Measurements from ENCODE around the gene R3HDM2.

DNA sequence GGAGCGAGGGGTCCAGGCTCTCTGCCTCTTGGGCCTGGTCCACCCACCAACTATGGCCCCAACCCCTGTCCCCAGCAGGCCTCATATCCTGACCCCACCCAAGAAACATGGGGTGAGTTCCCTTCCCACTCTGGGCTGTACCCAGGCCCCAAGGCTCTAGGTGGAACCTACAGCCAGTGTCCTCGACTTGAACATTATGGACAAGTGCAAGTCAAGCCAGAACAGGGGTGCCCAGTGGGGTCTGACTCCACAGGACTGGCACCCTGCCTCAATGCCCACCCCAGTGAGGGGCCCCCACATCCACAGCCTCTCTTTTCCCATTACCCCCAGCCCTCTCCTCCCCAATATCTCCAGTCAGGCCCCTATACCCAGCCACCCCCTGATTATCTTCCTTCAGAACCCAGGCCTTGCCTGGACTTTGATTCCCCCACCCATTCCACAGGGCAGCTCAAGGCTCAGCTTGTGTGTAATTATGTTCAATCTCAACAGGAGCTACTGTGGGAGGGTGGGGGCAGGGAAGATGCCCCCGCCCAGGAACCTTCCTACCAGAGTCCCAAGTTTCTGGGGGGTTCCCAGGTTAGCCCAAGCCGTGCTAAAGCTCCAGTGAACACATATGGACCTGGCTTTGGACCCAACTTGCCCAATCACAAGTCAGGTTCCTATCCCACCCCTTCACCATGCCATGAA lies 40.3 kb upstream of the R3HDM2 start:
- no peak for TF ChIP-seq POLR2AphosphoS5 (IDR thresholded peaks at IDR 0.05; ENCODE audit: low read depth, low read length)
- TF ChIP-seq, protein P1, sequence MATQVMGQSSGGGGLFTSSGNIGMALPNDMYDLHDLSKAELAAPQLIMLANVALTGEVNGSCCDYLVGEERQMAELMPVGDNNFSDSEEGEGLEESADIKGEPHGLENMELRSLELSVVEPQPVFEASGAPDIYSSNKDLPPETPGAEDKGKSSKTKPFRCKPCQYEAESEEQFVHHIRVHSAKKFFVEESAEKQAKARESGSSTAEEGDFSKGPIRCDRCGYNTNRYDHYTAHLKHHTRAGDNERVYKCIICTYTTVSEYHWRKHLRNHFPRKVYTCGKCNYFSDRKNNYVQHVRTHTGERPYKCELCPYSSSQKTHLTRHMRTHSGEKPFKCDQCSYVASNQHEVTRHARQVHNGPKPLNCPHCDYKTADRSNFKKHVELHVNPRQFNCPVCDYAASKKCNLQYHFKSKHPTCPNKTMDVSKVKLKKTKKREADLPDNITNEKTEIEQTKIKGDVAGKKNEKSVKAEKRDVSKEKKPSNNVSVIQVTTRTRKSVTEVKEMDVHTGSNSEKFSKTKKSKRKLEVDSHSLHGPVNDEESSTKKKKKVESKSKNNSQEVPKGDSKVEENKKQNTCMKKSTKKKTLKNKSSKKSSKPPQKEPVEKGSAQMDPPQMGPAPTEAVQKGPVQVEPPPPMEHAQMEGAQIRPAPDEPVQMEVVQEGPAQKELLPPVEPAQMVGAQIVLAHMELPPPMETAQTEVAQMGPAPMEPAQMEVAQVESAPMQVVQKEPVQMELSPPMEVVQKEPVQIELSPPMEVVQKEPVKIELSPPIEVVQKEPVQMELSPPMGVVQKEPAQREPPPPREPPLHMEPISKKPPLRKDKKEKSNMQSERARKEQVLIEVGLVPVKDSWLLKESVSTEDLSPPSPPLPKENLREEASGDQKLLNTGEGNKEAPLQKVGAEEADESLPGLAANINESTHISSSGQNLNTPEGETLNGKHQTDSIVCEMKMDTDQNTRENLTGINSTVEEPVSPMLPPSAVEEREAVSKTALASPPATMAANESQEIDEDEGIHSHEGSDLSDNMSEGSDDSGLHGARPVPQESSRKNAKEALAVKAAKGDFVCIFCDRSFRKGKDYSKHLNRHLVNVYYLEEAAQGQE (IDR thresholded peaks at IDR 0.05; ENCODE audit: insufficient read depth in 1 of 2, low read depth in 2 of 2, low read length in 2 of 2), result no peak

Data from PFSK-1 (cell line).